Left renal cortex interstitium (tissue), 4 donors: Measurements from ENCODE around the gene CYP2R1. TPM values are rescaled to one million over a fixed set of nuclear protein-coding genes. Genes with fewer than 3 reads are reported as not detected.

ENCODE experiments used
- DNase-seq, 4 donors: peaks; one replicate each; pipeline ENCODE4 v3.0.0-alpha.2; 2013; ENCODE audit warnings: low read depth in 4 of 4, low spot score in 2 of 4, missing footprints in 1 of 4
- polyA plus RNA-seq, 4 donors: library from polyadenylated mRNA; unstranded; fragments of 120-200 nt; gene quantifications; one replicate each; pipeline ENCODE4 v1.2.1, GENCODE V29; 2013; ENCODE audit not compliant: insufficient read length in 4 of 4

The CYP2R1 gene
- polyA plus RNA-seq = 10 to 100 TPM; 20.3 to 25.9 (median 21.4) TPM

- DNase-seq = peak in 3 of 4 donors; percentile 86 to 92 (median 92)
Measured at GRCh38 chr11:14892036-14892556, at the start of gene CYP2R1. TSS of gene CYP2R1 (minus strand) at chr11:14892231. CDS start at chr11:14892205, 26 bp downstream.

DNA sequence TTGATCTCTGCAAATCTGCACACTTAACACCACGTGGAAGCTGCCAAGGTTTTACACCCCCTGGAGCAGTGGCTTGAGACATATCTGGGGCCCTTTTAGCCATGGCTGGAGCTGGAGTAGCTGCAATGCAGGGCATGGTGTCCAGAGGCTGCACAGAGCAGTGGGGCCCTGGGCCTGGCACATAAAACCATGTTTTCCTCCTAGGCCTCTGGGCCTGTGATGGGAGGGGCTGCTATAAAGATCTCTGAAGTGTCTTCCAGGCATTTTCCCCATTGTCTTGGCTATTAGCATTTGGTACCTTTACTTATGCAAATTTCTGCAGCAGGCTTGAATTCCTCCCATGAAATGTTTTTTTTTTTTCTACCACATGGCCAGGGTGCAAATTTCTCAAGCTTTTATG, 46.9 kb upstream of the CYP2R1 start:
- no peak for DNase-seq

GRCh38 chr11:14934641-14935351, 42.8 kb upstream of the CYP2R1 start:
- DNase-seq = no peak

- DNase-seq = no peak
Measured at GRCh38 chr11:14932447-14932846, 40.4 kb upstream of the CYP2R1 start.

- DNase-seq = no peak
Measured at GRCh38 chr11:14930369-14930768, 38.3 kb upstream of the CYP2R1 start.

DNA sequence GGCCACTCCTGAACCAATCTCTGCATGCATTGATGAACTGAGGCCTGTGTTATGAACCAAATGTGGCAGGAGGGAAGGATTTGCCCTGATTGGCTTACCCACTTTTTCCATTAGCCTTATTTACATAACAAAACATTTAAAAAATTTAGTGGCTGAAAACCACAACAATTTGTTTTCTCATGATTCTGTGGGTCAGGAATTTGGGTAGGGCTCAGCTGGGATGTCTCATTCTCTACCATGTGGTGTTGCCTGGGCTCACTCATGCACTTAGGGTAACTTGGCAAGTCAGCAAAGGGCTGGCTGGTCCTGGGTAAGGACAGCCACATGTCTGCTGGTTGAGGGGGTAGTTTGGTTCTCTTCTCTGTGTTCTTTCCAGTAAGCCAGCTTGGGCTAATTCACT, 35.1 kb upstream of the CYP2R1 start:
- DNase-seq = no peak

DNA sequence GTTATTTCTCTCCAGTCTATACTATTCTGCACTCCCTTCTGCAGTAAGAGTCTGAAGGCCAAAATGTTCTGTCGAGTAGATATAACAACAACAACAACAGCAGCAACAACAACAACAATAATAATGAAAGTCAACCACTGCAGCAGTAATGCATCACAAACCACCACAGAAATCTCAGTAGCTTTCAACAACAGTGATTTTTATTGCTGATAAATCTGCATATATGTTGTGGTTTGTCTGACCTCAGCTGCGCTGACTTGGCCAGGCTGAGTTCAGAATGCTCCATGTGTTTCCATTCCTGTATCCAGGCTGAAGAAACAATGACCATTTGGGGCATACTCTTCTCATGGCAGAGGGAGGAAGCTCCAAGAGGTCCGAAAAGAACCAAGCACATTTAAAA, 32.3 kb upstream of the CYP2R1 start:
- DNase-seq = no peak

- DNase-seq = no peak
Measured at GRCh38 chr11:14916403-14916802, 24.4 kb upstream of the CYP2R1 start.

- no peak for DNase-seq
Measured at GRCh38 chr11:14914536-14914935, 22.5 kb upstream of the CYP2R1 start.

DNA sequence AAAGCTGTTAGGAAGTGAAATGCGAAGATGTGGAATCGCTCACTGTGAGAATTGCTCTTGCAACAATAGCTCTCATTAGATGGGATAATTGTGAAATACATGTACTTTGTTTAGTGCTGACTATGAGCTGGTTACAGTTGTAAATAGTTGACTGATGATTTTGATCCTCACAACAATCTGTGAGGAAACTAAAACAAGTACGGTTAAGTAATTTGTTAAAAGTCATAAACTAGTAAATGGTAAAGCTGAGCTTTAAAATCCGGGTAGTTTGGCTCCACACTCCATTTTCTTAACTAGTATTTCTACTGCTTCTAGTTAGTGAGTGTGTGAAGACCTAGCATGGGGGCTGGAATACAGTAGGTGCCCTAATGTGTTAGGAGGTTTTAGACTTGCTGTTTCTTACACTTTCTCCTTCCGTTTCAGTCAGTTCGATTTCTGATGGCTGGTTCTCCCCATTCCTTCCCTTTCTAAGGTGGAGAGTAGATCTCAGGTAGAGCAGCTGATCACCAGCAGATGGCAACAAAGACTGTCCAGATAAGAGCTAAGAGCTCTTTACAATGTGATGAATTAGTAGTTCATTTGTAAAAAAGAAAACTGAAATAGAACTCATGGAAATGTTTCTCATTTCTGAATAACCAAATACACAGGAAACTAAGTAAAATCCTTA, 16.3 kb upstream of the CYP2R1 start:
- DNase-seq = peak in 1 of 4 donors; percentile 36

DNA sequence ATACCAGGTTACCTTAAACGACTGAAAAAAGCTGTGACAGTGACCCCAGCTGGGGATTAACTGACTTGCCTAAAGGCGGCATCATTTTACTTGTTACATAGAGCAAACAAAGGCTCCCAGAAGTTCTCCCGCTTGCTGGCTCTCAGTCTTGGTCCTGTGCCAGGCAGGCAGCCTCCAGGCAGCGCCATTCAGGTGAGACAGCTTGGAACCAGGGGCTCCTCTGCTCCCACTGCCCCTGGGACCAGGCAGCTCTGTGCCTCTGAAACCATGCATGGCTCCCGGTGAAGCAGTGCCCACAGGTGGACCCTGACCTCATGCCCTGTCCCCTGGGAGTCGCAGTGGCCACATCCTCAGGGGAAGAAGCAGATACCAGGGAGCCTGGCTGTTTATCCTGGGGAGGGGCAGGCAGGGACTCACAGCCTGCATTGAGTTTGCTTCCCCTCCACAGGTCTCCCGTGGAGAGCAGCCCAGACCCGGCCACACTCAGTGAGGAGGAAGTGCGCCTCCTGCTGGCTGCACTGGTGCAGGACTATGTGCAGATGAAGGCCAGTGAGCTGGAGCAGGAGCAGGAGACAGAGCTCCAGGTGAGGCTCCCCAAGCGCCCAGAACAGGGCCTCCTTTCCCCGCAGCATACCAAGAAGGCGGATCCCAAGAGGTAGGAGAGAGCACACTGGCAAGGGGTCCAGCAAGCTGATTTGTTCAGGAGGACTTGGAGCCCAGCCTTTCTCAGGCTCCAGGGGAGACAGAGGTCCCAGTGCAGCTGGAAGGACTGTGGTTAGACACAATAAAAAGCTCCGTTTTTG, 15.6 kb upstream of the CYP2R1 start:
- peak in 1 of 4 donors; percentile 32 for DNase-seq

DNA sequence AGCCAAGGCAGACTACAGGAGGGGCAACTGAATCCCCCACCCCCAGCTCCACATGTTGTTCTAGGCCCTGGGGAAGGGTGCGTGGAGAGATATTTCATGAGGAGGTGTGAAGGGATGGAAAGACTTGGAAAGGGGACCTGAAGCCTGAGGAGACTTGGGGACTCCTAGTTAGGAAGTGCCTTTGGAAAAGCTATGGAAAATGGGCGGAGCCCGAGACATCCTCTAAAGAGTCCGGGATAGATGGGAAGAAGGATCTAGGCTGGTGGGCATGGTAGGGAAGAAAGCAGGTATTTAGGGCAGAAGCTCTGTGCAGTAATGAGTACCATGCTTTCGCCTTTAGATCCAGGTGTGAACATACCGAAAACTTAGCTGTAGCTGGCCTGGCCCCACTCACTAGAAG, 15.0 kb upstream of the CYP2R1 start:
- DNase-seq = no peak

DNA sequence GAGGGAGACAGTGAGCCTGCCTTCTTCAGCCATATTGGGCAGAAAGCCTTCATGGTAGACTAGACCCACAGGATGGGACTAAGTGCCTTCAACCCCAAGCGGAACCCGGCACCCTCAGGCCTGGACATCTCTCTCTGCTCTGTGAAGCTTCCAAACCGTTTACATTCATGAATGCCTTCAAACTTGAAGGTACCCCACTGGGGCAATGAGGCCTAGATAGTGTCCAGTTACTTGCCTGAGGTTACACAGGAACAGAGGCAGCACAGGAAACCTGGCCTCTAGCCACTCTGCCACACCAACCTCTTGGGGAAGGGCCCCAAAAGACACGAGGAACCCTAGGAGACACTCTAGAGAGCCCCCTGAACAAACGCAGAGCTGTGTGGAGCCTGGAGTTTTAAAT, 14.5 kb upstream of the CYP2R1 start:
- no peak for DNase-seq

- peak in 2 of 4 donors; percentile 28 to 43 for DNase-seq
Measured at GRCh38 chr11:14905104-14906033, 13.3 kb upstream of the CYP2R1 start.

DNA sequence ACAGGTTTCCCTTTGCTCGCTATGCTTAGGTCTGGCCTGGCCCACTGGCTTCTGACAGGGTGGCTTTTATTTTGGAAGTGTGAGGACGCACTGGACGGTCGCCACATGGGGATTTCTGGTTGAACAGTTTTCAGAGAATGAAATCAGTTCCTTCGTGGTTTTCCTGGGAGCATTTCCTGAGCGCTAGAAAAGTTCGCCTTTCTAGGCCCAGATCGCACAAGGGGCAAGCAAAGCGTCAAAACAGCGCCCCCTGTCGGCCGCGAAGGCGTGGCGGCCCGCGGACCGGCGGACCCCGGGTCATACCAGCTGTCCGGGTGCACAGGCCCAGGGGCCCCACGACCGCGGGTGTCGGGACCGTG, 12.7 kb upstream of the CYP2R1 start:
- DNase-seq = peak in 2 of 4 donors; percentile 45 to 46

GRCh38 chr11:14902650-14903350, 10.8 kb upstream of the CYP2R1 start:
- DNase-seq = no peak

DNA sequence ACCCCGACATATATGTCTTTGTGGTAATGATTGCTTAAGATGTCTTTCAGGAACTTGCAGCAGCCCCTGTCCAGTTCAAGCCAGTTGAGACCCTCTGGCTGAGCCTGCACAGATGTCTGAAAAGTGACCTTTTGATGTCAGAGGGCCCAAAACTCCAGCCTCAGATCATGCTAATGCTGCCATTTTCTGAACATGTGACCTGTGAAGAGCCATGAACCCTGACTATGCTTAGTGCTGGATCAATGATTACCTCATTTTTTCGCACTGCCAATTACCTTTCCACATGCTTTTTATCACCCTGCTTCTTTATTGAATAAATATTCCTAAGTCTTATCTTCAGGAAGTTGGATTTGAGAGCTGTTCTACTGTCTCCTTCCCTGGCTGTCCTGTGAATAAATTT, 6.9 kb upstream of the CYP2R1 start:
- no peak for DNase-seq

DNA sequence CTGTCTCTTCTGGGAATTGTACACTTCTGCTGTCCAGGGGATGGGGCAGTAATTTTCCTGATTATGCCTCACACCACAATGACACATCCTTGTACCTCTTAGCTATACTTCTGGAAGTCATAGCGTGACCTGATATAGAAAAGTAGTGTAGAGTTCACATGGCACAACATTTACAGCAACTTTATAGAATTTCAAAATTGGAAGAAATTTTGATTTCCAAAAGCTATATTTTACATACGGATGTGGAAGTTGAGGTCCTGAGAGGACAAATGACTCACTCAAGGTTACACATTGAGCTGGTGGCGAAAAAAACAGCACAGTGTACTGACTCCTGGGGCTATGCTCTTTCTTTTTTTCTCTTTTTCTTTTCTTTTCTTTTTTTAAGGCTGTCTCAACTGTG, 6.3 kb upstream of the CYP2R1 start:
- no peak for DNase-seq
